Uterus (tissue), 2 donors: ENCODE data around the gene DMD.

Experiments
- POLR2A ChIP-seq, 2 donors: fragments of 450-650 bp; IDR thresholded peaks; one replicate each; pipeline ENCODE4 v1.6.1; 2016; ENCODE audit warnings: antibody characterized with exemption in 2 of 2, mild to moderate bottlenecking in 1 of 2, moderate library complexity in 1 of 2
- TF ChIP-seq, protein P1 (sequence below), 4 experiments: fragments of 200-600 bp in 2 of 4; fragments of 450-650 bp in 2 of 4; sonication (generic) in 2 of 4; IDR thresholded peaks; one replicate each; pipeline ENCODE4 v1.5.1; 2016 to 2019; ENCODE audit warnings: antibody characterized with exemption in 4 of 4, mild to moderate bottlenecking in 2 of 4, moderate library complexity in 1 of 4

DNA sequence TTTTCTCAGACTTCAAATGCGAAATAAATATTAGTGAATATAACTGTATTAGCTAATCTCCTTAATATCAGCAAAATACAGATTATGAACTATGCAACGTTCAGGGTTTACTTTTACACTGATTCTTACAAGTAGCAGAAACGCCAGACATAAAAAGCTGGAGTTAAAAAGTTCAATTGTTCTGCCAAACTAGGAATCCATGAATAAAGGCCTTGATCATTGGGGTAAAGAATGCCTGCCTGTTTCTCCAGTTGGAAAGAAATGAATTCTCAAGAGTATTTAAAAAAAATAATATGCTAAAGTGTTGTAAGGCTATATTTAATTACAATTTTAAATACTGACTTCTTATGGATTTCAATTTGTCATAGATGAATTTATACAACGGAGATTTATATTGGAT lies 612.2 kb downstream of the DMD start:
- TF ChIP-seq, protein P1, sequence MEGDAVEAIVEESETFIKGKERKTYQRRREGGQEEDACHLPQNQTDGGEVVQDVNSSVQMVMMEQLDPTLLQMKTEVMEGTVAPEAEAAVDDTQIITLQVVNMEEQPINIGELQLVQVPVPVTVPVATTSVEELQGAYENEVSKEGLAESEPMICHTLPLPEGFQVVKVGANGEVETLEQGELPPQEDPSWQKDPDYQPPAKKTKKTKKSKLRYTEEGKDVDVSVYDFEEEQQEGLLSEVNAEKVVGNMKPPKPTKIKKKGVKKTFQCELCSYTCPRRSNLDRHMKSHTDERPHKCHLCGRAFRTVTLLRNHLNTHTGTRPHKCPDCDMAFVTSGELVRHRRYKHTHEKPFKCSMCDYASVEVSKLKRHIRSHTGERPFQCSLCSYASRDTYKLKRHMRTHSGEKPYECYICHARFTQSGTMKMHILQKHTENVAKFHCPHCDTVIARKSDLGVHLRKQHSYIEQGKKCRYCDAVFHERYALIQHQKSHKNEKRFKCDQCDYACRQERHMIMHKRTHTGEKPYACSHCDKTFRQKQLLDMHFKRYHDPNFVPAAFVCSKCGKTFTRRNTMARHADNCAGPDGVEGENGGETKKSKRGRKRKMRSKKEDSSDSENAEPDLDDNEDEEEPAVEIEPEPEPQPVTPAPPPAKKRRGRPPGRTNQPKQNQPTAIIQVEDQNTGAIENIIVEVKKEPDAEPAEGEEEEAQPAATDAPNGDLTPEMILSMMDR (IDR thresholded peaks at IDR 0.05), result no peak
- no peak for TF ChIP-seq POLR2A (IDR thresholded peaks at IDR 0.05)
